ENCODE results near the gene GGCX.

The GGCX gene

GRCh38 chr2:85547859-85548607 is 13.3 kb downstream of the GGCX start:
- no peak overlapping the region for H3K4me3 ChIP-seq (ENCODE audit: low read depth, low read length)
- H3K9me3 ChIP-seq (ENCODE audit: control insufficient read depth, insufficient read depth, low read depth, low read length): no peaks in the 10 kb centered on the region
- H3K27ac ChIP-seq (ENCODE audit: extremely low read depth, low read depth, low read length): no peak overlapping the region
- H3K4me1 ChIP-seq (ENCODE audit: control insufficient read depth, insufficient read depth, low read length): no peaks in the 10 kb centered on the region
- ChIA-PET POLR2A (interaction anchor here (0.6 to 12.3 kb wide), 7 partner anchors 9 to 193 kb away, joined by 3 to 106 read pairs (median 5); partner anchors contain the start of genes ELMOD3, GGCX, MAT2A and SH2D6), CTCF (interaction anchor here (0.6 to 9.8 kb wide), 7 partner anchors 8 to 247 kb away, joined by 3 to 144 read pairs (median 3); partner anchors contain the start of gene SH2D6)
- TF ChIP-seq ZNF184 (tag by site-specific recombination; IDR thresholded peaks at IDR 0.05) (no peak), BCL6B (tag by site-specific recombination; IDR thresholded peaks at IDR 0.05) (no peak), ZBTB48 (tag by site-specific recombination; IDR thresholded peaks at IDR 0.05) (peak; percentile 41; the same call in 1 of the 2 replicates), GLI4 (tag by site-specific recombination; IDR thresholded peaks at IDR 0.05) (no peak), ZEB2 (tag by site-specific recombination; IDR thresholded peaks at IDR 0.05) (no peak)
- H3K36me3 ChIP-seq (ENCODE audit: control insufficient read depth in 2 of 2, insufficient read depth in 1 of 2, low read length in 2 of 2): peaks cover 24 to 92% of the 10 kb centered on the region in 2 experiments

- no peak overlapping the region for H3K4me3 ChIP-seq (ENCODE audit: low read depth, low read length)
- peaks cover 32 to 92% of the 10 kb centered on the region in 2 experiments for H3K36me3 ChIP-seq (ENCODE audit: control insufficient read depth in 2 of 2, insufficient read depth in 1 of 2, low read length in 2 of 2)
- ChIA-PET POLR2A (interaction anchor here (0.6 to 12.3 kb wide), 9 partner anchors 9 to 156 kb away, joined by 3 to 106 read pairs (median 6); partner anchors contain the start of genes GGCX, MAT2A and SH2D6), CTCF (interaction anchor here (0.5 to 9.8 kb wide), 7 partner anchors 93 to 157 kb away, joined by 4 to 144 read pairs (median 10); partner anchors contain the start of gene SH2D6)
- H3K9me3 ChIP-seq (ENCODE audit: control insufficient read depth, insufficient read depth, low read depth, low read length): no peaks in the 10 kb centered on the region
- H3K27ac ChIP-seq (ENCODE audit: extremely low read depth, low read depth, low read length): no peak overlapping the region
- no peaks in the 10 kb centered on the region for H3K4me1 ChIP-seq (ENCODE audit: control insufficient read depth, insufficient read depth, low read length)
- TF ChIP-seq ZSCAN30 (tag by site-specific recombination; IDR thresholded peaks at IDR 0.05) (no peak), PRDM1 (tag by site-specific recombination; IDR thresholded peaks at IDR 0.05) (peak; percentile 35; the same call in 1 of the 2 replicates), ZNF660 (tag by site-specific recombination; IDR thresholded peaks at IDR 0.05) (0 out of 2 replicates have a peak, but pooled peaks have one; percentile 13), IKZF3 (tag by site-specific recombination; IDR thresholded peaks at IDR 0.05) (peak; percentile 32; the same call in 1 of the 2 replicates)
These were observed 14.0 kb downstream of the GGCX start for GRCh38 chr2:85547089-85547858.

GRCh38 chr2:85545780-85546240 is 15.5 kb downstream of the GGCX start:
- ChIA-PET POLR2A (interaction anchor here (0.8 to 12.3 kb wide), 15 partner anchors 7 to 155 kb away, joined by 3 to 106 read pairs (median 6); partner anchors contain the start of genes C2orf68, GGCX, MAT2A and RNF181), CTCF (interaction anchor here (1.2 to 3.5 kb wide), 4 partner anchors 75 to 154 kb away, joined by 3 to 15 read pairs (median 8); no protein-coding TSS in a partner anchor)
- Histone ChIP-seq H3K4me3 (ENCODE audit: low read depth, low read length) (no peak overlapping the region), H3K4me1 (ENCODE audit: control insufficient read depth, insufficient read depth, low read length) (no peaks in the 10 kb centered on the region), H3K9me3 (ENCODE audit: control insufficient read depth, insufficient read depth, low read depth, low read length) (no peaks in the 10 kb centered on the region), H3K27ac (ENCODE audit: extremely low read depth, low read depth, low read length) (no peak overlapping the region), H3K36me3 (ENCODE audit: control insufficient read depth in 2 of 2, insufficient read depth in 1 of 2, low read length in 2 of 2) (peaks cover 37 to 92% of the 10 kb centered on the region in 2 experiments)
- TF ChIP-seq ZNF18 (tag by site-specific recombination; IDR thresholded peaks at IDR 0.05): no peak
- TF ChIP-seq ZNF518A (tag by site-specific recombination; conservative IDR thresholded peaks at IDR 0.05; ENCODE audit: low read depth): no peak
- no peak for TF ChIP-seq ZNF558 (tag by site-specific recombination; IDR thresholded peaks at IDR 0.05)
- TF ChIP-seq ZNF529 (tag by site-specific recombination; IDR thresholded peaks at IDR 0.05; ENCODE audit: insufficient replicate concordance): no peak
- TF ChIP-seq ZBTB48 (tag by site-specific recombination; IDR thresholded peaks at IDR 0.05): no peak
- TF ChIP-seq ZNF600 (tag by site-specific recombination; IDR thresholded peaks at IDR 0.05): no peak
- TF ChIP-seq ZNF341 (tag by site-specific recombination; IDR thresholded peaks at IDR 0.05; ENCODE audit: low read depth): no peak
- no peak for TF ChIP-seq ZNF239 (tag by site-specific recombination; IDR thresholded peaks at IDR 0.05)
- TF ChIP-seq GLIS1 (tag by site-specific recombination; IDR thresholded peaks at IDR 0.05): no peak
- TF ChIP-seq ZNF138 (tag by site-specific recombination; IDR thresholded peaks at IDR 0.05; ENCODE audit: borderline replicate concordance): no peak
- TF ChIP-seq KLF8 (tag by site-specific recombination; IDR thresholded peaks at IDR 0.05): no peak
- no peak for TF ChIP-seq ZNF510 (tag by site-specific recombination; IDR thresholded peaks at IDR 0.05; ENCODE audit: insufficient replicate concordance)

All from HEK293 (cell line).